Stimulated activated CD4-positive, alpha-beta T cell treated with anti-CD3 and anti-CD28 coated beads, TNF-alpha, amount 100 ng/mL, for 24 hours (primary cell): ENCODE results near the gene HLA-B.

ENCODE experiments used
- DNase-seq, 3 experiments: peaks; one replicate each; pipeline ENCODE4 v3.0.0-alpha.2; 2020; ENCODE audit warnings: low read depth in 3 of 3

HLA-B gene

DNA sequence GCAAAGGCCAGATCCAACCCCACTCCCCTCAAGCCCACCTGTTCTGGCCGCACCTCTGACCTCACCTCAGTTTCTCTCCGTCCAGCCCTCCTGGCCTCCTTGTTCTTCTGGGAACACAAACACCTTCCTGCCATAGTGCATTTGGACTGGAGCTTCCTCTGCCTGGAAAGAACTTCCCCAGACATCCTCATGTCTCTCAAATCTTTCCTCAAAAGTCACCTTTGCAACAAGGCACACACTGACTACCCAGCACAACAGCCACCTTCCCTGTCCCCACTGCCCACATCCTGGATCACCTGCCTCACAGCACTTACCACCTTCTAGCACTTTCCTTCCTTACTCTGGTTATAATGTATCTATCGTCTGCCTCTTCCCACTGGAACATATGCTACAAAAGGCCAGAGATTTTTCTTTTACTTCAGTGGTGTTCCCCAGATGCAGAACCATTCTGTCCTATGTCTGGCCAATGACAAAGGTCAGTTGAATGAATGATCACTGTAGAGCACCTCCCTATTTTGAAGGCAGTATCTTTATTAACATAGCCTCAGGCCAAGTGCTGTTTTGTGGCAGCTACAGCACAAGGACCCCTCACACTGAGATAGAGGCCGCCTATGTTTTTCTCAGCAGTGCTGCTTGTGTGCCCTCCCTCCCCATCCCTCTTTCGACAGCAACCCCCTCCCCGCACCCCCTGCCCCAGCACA lies 4.1 kb downstream of the HLA-B start:
- DNase-seq, result peak in 1 of 3 experiments; percentile 9

DNA sequence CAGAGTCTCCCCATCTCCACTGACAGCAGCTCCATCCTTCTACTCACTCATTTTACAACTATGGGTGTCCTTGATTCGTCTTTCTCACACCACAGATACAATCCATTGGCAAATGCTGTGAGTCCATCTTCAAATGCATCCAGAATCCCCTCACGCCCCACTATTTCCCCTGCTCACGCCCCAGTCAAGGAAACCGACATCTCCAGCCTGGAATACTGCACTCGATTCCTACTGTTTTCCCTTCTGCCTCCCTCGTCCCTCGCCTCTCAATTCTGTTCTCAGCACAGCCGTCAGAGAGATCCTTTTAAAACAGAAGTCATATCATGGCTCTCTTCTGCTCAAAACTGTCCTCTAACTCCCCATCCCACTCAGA lies 4.7 kb downstream of the HLA-B start:
- no peak for DNase-seq

DNA sequence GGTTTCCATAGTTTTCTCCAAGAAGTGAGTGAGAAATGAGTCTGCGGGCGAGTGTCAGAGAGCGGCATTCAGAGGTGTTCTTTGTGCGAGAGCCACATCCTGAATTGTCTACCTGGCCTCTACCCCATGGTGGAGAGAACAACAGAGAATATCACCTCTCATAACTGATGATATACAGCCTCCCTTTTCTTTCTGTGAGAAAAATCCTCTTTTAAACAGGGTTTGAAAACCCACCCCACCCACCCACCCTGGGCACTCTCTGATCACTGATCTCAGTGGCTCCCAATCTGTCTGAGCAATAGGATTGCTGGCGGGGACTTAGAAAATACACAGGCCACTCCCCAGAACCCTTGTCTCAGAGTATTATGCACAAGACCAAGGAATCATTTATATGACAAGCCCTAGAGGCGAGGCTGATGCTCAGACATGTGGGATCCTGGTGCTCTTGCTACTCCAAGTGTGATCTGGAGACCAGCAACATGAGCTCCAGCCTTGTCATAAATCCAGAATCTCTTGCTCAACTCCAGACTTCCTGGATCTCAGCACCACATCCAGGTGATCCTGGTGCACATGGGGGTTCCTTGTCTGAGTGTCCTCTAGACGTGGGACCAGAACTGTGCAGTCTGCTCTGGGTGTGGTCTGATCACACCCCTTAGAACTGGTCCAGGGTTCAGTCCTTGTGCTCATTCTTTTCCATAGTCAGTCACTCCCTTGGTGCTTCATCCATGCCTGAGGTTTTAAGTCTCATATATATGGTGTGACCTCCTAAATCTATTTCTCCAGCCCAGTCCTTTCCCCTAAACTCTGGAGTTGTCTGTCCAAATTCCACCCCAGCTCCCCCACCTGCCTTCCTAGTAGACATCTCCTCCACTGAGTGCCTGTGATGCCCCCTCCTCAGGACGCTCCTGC lies 5.3 kb downstream of the HLA-B start:
- DNase-seq, result peak in 1 of 3 experiments; percentile 5

DNA sequence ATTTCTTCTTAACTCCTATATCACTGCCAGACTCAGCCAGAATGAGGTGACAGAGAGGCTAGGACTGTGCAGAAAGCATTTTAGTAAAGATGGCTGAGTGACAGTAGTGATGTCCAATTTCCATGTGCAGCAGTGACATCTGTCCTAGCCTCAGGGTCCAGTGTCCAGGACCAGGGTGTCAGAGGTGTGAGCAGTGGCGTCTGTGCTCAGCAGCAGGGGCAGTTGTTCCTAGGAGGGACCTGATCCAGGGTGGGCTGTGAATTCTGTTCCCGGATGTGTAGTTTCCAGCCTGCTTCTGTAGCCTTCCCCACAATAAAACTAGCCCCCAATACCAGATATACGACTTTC lies 6.0 kb downstream of the HLA-B start:
- DNase-seq, result no peak

DNA sequence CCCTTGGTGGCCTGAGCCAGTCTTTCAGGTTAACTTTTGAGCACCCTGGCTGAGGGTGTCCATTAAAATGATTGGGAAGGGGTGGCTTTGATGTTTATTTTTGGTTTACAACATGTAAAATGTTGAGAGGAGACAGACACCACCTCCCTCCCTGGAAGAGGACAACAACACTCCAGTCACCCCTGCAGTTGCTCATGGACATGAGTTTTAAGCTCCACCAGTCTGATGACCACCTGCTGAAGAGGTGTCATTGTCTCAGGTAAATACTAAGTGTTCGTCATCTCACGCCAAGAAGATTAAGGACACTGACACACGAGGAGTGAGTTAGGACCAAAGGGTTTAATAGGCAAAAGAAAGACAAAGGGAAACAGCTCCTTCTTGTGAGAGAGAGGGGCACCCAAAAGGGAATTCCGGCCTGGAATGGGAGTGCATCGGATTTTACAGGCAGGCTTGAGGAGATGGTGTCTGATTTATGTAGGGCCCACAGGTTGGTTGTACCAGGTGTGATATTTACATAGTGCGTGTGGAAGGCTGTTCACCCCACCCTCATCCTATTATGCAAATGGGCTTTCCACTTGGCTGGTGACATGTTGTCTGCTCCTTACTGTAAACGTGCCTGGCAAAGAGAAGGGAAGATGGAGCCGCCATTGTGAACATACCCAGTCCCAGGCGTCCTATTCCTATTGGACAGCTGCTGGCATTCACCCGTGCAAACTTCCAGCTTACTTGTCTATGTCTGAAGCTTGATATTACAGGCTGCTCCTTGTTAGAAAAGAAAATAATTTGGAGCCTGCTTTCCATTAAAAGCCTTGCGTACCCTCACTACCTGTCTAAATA lies 6.6 kb downstream of the HLA-B start:
- no peak for DNase-seq

DNA sequence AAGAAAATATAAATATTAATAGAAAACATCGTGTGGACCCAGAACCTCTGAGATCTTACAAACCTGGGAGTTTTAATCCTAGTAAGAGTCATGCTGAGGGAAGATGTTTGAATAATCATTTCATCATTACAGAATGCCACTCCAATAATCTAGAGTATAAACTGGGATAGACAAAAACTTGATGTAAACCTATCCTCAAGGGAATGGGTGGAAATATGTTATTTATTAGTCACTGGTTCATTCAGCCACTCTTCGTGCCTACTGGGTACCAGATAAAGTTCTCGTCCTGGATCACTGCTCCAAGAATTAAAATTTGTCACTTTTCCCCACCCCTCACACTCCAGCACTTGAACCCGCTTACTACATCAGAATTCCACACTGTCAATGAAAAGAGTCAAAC lies 7.7 kb downstream of the HLA-B start:
- no peak for DNase-seq

DNA sequence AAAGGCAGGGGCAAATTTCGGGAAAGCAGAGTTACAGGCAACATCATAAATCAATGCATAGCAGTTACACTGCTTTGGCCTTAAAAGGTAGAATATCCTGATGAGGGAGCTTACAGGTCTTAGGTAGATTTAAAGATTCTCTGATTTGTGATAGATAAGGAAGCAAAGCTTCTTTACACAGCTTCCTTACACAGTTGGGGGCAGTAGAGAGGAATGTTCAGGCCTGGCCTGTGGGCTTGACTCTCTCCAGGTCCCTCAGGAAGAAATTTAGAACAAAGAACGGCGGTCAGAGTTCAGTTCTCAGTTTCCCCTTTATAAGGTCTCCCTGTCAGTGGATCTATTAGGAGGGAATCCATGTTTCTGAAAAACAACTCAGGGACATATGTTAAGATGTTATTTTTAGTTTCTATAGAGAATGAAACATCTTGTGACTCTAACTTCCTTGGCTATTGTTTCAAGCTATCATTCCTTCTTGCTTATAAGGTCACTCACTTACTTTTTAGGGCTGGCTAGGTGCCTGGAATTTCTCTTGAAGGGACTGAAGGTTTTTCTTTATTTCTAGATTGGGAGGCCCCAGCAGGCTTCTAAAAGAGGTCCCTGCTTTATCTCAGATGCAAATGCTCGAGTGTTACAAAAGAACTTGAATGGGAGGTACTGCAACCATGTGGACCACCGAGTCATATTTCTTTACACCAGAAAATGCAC lies 11.8 kb downstream of the HLA-B start:
- no peak for DNase-seq

DNA sequence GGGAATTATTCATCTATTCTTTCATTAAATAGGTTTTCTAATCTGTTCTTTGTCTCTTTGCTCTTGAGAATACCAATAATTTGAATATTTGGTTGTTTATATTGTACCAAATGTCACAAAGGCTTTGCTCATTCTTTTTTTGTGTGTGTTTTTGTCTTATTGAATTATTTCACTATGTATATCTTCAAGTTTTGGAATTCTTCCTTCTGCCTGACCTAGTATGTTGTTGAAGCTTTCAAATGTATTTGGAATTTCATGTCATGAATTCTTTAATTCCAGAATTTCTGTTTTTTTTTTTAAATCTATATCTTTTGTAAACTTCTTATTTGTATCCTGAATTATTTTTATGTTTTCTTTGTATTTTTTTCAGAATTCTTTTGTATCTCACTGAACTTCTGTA lies 16.8 kb downstream of the HLA-B start:
- DNase-seq, result no peak

DNA sequence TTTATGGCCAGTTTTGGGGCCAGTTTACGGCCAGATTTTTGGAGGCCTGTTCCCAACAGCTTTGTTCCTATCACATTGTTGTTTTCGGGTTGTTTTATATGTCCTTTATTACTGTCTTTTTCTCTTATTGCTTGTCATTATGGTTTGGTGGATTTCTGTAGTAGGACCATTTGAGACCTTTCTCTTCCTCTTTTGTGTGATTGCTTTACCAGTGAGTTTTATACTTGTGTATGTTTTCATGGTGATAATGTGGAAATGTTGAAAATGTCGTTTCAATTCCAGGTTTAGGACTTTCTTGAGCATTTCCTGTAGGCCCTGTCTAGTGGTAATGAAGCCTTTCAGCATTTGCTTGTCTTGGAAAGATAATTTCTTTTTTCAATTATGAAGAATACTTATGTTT lies 17.8 kb downstream of the HLA-B start:
- no peak for DNase-seq

DNA sequence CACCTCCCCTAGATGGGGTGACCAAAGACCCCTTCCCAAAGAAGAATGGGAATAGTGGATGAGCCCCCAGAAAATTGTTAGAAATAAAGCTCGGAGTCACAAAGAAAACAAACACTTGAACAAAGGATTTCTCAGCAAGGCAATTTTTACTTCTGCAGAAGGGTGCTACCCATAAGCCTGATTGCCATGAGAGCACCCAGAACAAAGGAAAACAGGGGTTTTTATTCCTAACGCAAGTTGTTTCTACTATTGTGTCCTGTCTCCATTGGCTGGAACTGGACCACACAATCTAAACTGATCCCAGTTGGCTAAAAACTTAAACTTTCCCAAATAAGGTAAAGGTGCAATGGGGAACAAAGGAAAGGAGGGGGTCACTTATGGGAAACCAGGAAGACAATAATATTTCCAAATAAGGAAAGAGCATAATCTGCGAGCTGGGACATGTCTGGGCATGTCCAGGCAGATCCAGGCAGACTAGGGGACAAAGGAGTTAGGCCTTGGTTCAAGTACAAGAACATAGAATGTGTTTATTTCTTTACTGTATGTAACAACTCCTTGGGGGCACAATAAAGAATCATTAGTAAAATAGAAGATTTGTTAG lies 20.0 kb downstream of the HLA-B start:
- no peak for DNase-seq

DNA sequence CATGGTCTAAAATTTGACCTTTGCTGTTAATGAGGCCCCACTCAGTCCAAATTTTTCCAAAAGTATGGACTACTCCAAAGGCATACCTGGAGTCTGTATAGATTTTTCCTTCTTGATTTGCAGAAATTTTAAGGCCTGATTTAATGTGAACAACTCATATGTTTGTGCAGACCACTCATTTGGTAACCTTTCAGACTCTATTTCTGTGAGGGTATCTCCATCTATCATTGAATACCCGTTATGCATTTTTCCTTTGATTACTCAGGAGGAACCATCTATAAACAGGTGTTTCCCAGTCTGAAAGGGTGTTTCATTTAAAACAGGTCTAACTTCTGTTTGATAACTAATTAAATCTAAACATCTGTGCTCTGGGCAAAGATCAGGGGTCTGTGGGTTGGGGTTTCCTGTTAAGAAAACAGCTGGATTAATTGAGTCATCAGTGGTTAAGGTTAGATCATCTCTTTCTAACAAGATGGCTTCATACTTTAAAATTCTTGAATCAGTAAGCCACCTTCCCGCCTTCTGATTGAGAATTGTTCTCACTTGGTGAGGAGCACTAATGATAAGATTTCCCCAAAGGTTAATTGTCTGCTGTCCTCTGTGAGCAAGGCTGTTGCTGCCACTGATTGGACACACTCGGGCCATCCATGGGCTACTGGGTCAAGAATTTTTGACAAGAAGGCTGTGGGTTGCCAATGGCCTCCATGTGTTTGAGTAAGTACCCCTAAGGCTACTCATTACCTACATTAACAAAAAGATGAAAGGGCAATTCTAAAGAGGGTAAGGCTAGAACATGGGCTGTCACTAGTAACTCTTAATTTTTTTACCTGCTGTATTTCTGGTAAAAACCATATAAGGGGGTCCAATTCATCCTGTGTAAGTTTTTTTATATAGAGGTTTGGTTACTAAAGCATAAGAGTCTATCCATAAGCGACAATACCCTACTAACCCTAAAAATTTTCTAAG lies 24.1 kb downstream of the HLA-B start:
- no peak for DNase-seq

DNA sequence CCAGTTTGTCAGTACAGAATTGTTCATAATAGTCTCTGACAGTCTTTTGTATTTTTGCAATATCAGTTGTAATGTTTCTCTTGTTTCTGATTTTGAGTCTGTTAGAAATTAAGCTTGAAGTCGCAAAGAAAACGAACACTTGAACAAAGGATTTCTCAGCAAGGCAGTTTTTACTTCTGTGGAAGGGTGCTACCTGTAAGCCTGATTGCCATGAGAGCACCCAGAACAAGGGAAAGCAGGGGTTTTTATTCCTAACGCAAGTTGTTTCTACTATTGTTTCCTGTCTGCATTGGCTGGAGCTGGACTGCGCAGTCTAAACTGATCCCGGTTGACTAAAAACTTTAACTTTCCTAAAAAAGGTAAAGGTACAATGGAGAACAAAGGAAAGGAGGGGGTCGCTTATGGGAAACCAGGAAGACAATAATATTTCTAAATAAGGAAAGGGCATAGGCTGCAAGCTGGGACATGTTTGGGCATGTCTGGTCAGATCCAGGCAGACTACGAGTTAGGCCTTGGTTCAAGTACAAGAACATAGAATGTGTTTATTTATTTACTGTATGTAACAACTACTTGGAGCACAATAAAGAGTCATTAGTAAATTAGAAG lies 28.5 kb downstream of the HLA-B start:
- DNase-seq, result no peak

DNA sequence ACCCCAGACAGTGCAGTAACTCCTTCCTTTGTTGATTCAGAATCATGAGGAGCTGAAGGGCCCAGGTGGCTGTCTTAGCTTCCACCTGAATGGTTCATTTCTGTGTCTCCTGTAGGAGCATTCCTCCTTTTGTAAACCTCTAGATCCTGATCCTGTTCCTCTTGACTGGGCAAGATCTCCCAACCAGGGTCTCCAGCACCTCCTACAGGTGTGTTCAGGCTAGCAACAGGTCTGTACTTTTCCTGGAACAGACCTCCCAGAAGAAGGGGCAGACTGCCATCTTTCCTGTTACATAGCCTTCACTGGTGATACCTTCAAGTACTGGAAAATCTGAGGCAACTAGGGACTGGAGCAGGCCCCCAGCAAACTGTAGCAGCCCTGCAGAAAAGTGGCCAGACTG lies 35.2 kb downstream of the HLA-B start:
- no peak for DNase-seq

DNA sequence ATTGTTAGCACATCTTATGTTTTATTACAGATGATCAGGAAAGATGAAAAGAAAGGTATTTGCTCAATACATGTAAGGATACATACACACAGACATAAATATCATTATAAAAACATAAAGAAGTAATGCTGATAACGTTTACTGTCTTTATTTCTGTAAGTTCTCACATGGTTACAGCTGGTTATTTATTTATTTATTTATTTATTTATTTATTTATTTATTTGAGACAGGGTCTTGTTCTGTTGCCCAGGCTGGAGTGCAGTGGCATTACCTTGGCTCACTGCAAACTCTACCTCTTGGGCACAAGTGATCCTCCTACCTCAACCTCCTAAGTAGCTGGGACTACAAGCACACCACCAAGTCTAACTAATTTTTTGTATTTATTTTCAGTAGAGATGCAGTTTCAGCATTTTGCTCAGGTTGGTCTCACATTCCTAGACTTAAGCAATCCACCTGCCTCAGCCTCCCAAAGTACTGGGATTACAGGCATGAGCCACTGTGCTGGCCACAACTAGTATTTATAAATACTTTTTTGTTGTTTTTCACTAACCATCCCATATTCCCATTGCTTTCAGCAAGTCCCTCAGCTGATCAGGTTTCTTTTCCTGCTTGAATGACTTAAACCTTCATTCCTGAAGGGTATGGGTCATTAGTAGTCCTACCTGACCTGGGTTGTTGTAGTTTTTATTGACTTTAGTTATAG lies 35.8 kb downstream of the HLA-B start:
- no peak for DNase-seq

DNA sequence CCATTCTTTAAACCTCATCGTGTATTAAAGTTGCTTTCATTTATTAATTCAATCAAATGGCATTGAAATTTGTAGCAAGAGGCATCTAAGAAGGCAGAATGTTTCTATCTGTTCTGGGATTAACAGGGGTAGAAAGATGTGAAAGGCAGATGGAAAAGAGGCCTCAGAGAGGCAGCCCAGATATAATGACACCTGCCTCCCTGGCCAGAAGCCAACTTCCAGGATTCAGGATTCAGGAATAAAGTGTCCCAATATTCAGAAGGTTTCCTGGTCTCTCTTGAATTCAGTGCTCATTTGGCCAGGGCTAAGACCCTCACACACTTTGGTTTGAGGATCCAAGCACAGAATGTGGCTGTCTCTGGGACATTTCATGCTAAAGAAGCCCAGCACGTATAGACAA lies 39.9 kb downstream of the HLA-B start:
- DNase-seq, result no peak

DNA sequence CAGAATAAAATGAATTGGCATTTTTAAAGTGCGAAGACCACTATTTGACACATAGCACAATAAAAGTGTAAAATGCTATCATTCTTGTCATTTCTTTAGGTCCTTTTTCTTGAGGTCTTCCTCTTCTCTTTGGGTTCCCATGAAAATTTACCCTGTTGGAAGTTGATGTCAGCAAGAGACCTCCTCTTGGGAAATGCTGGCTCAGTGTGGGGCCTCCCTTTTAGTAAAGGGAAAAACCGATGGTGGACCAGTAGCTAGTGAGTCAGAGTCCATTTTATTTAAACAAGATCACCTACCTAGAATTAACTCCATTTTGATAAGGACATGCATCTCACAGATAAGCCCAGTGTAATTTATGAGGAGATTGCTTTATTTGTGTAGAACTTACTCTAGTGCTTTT lies 47.3 kb downstream of the HLA-B start:
- DNase-seq, result no peak

DNA sequence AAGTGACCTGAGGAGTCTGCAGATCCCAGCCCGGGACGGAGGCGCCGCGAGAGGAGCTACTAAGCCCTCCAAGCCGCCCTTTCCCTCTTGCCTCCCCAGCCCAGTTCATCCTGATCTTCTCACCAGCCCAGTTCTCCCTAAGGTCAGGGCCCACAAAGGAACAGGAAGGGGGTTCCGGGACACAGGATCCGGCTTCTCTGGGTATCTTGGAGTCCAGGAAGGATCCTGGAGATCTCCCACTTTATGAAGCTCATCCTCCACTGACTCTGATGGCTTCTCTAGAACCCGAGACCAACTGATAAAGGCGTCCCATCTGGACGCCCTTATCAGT lies 48.2 kb downstream of the HLA-B start:
- DNase-seq, result no peak

DNA sequence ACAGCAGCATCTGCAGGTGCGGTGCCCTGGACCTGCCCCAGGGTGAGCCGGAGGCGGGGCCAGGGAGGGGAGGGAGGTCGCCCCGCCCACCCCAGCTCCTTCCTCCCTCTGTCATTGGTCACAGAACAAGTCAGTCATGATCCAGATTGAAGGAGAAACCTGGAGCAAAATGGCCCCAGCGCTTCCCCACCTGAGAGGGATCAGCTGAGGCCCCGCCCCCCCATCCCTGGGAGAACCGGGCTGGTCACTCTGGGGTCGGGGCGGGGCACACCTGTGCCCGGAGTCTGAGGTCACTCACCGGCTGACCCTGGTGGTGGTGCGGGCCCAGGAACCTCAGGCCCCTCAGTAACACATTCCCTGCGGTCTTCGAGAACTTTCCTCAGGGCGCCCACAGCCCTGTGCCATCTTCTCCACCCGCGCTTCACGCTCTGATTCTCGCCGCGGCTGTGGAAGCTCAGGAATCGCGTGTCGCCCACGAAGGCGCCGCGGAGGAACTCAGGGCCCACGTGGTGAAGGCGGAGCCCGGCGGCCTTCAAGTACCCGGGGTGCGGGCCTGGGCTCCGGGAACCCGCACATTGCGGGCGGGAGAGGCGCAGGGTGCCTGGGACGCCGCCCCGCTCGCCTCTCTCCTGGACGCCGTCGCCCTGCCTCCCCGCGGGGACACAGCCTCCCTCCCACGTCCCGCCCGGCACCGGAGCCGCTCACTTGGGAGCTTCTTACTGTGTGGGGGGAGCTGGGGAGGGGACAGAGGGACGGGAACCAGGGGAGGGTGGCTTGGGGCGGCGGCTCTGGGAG lies 48.7 kb downstream of the HLA-B start:
- peak; percentile 33 to 60 (median 37) for DNase-seq

DNA sequence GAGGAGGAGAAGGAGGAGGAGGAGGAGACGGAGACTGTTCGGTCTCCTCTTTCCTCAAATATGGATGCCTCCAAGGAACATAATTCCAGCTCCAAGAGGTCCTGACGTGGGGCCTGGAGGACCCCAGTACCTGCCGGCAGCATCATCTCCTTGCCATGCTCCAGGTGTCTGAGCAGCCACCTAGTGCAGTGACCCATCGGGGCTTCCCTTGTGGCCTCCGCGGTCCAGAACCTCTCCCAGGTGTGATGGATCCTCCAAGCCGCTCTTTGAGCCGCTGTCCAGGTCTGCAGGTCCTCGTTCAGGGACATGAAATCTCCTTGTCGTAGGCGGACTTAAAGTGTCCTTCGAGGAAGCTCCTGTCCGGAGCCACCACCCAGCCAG lies 49.3 kb downstream of the HLA-B start:
- DNase-seq, result no peak
